ENCODE results near the gene TENM3. TPM values are rescaled to one million over a fixed set of nuclear protein-coding genes. Genes with fewer than 3 reads are reported as not detected.

The TENM3 gene
- total RNA-seq, 2 donors from 2014 or later: 39.5 to 51.9 TPM

DNA sequence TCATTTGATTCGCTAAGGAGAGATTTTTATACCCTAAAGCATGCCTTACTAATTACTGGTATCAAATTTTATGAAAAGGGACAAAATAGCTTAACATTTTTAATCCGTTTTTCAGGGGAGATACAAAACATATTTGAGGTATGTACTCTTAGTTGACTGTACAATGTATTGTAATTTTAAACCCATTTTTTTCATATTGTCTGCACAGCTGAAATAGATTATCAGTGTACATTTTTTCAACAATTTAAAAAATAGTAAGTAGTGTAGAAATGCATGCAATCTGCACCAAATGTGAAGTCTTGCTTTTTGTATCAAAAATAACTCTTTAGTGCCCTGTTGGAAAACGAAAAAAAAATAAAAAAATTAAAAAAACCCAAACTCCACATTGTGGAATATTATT lies 82.2 kb downstream of the TENM3 start:
- H3K36me3 Mint-ChIP-seq (ENCODE audit: low read depth): no peaks in the 10 kb centered on the region
- no peak overlapping the region for H3K27ac Mint-ChIP-seq
- TF ChIP-seq, protein P1, sequence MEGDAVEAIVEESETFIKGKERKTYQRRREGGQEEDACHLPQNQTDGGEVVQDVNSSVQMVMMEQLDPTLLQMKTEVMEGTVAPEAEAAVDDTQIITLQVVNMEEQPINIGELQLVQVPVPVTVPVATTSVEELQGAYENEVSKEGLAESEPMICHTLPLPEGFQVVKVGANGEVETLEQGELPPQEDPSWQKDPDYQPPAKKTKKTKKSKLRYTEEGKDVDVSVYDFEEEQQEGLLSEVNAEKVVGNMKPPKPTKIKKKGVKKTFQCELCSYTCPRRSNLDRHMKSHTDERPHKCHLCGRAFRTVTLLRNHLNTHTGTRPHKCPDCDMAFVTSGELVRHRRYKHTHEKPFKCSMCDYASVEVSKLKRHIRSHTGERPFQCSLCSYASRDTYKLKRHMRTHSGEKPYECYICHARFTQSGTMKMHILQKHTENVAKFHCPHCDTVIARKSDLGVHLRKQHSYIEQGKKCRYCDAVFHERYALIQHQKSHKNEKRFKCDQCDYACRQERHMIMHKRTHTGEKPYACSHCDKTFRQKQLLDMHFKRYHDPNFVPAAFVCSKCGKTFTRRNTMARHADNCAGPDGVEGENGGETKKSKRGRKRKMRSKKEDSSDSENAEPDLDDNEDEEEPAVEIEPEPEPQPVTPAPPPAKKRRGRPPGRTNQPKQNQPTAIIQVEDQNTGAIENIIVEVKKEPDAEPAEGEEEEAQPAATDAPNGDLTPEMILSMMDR (conservative IDR thresholded peaks at IDR 0.05): no peak
- H3K9ac ChIP-seq (ENCODE audit: extremely low read depth, low read length, poor library complexity, severe bottlenecking): no peak overlapping the region
- H3K4me1 ChIP-seq (ENCODE audit: control insufficient read depth, insufficient read depth, low read length): no peaks in the 10 kb centered on the region
- no peak for DNase-seq
- no peaks in the 10 kb centered on the region for H3K27me3 ChIP-seq (ENCODE audit: control insufficient read depth, insufficient read depth, low read length, poor library complexity, severe bottlenecking)
- no peak overlapping the region for H3K4me3 Mint-ChIP-seq
- H3K9me3 ChIP-seq (ENCODE audit: control insufficient read depth, low read length): no peaks in the 10 kb centered on the region
- H3K27me3 Mint-ChIP-seq (ENCODE audit: insufficient read depth): peaks cover 2% of the 10 kb centered on the region
- 91% methylated on average over 3 of the region's 3 CpGs; no CpG with 5 or more reads in 1 of the 2 experiments for WGBS, 2 experiments (ENCODE audit: insufficient coverage in 1 of 2, insufficient read length in 1 of 2)
- peaks cover 13% of the 10 kb centered on the region for H3K4me1 Mint-ChIP-seq
- no peaks in the 10 kb centered on the region for H3K9me3 Mint-ChIP-seq
- H3K27ac ChIP-seq (ENCODE audit: low read depth, low read length): no peak overlapping the region
- no peak overlapping the region for H3K4me3 ChIP-seq (ENCODE audit: low read length)
- H3K36me3 ChIP-seq (ENCODE audit: control insufficient read depth, insufficient read depth, low read length): no peaks in the 10 kb centered on the region

DNA sequence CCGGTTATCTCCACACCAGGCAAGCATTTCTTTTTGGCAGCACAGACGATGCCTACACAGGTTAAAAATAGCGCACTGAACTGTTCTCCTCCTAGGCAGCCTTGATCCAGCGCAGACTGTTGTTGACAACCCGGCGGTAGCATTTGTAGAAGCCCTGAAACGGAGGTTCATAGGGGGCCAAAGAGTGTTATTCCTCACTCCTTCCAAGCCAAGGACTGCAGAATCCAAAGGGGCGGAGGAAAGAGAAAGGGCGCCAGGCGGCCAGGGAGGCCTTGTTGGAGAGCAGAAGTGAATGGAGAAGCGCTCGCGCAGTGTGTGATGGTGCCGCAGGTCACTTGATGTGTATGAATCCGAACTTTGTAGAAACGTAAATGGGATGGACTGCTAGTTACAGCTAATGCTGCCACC lies 82.7 kb downstream of the TENM3 start:
- Mint-ChIP-seq H3K36me3 (ENCODE audit: low read depth) (no peaks in the 10 kb centered on the region), H3K27ac (no peak overlapping the region), H3K27me3 (ENCODE audit: insufficient read depth) (peaks cover 2% of the 10 kb centered on the region), H3K9me3 (no peaks in the 10 kb centered on the region), H3K4me3 (no peak overlapping the region), H3K4me1 (peaks cover 15% of the 10 kb centered on the region)
- H3K27ac ChIP-seq (ENCODE audit: low read depth, low read length): no peak overlapping the region
- H3K36me3 ChIP-seq (ENCODE audit: control insufficient read depth, insufficient read depth, low read length): no peaks in the 10 kb centered on the region
- no peaks in the 10 kb centered on the region for H3K27me3 ChIP-seq (ENCODE audit: control insufficient read depth, insufficient read depth, low read length, poor library complexity, severe bottlenecking)
- 86 to 90% methylated on average over 14 to 16 of the region's 16 CpGs for WGBS, 2 experiments (ENCODE audit: insufficient coverage in 1 of 2, insufficient read length in 1 of 2)
- TF ChIP-seq, protein P1 (conservative IDR thresholded peaks at IDR 0.05): no peak
- DNase-seq: no peak
- H3K9ac ChIP-seq (ENCODE audit: extremely low read depth, low read length, poor library complexity, severe bottlenecking): no peak overlapping the region
- H3K4me1 ChIP-seq (ENCODE audit: control insufficient read depth, insufficient read depth, low read length): no peaks in the 10 kb centered on the region
- no peak overlapping the region for H3K4me3 ChIP-seq (ENCODE audit: low read length)
- H3K9me3 ChIP-seq (ENCODE audit: control insufficient read depth, low read length): no peaks in the 10 kb centered on the region

DNA sequence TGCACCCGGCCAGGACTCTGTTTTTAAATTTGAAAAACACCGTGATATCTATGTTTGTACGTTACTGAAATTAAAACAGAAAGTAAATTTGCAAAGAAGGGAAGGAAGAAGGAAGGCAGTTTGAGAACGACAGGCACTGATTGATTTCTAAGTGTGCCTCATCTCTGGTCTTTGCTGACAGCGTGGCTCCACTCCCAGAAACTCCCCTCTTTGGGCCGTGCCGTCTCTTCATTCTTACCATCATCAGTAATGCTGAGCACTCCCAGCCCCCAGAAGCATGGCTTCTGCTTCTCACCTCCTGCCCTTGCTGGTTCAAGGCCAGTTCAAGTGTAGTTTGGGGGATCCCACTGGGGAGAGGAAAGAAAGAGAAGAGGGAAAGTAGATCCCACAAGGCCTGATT lies 85.3 kb downstream of the TENM3 start:
- Mint-ChIP-seq H3K27me3 (ENCODE audit: insufficient read depth) (peaks cover 2% of the 10 kb centered on the region), H3K9me3 (no peaks in the 10 kb centered on the region), H3K36me3 (ENCODE audit: low read depth) (no peaks in the 10 kb centered on the region), H3K27ac (no peak overlapping the region), H3K4me1 (peaks cover 9% of the 10 kb centered on the region), H3K4me3 (no peak overlapping the region)
- Histone ChIP-seq H3K9me3 (ENCODE audit: control insufficient read depth, low read length) (no peaks in the 10 kb centered on the region), H3K27me3 (ENCODE audit: control insufficient read depth, insufficient read depth, low read length, poor library complexity, severe bottlenecking) (no peaks in the 10 kb centered on the region), H3K27ac (ENCODE audit: low read depth, low read length) (no peak overlapping the region), H3K4me3 (ENCODE audit: low read length) (no peak overlapping the region), H3K36me3 (ENCODE audit: control insufficient read depth, insufficient read depth, low read length) (no peaks in the 10 kb centered on the region), H3K9ac (ENCODE audit: extremely low read depth, low read length, poor library complexity, severe bottlenecking) (no peak overlapping the region), H3K4me1 (ENCODE audit: control insufficient read depth, insufficient read depth, low read length) (no peaks in the 10 kb centered on the region)
- TF ChIP-seq, protein P1 (conservative IDR thresholded peaks at IDR 0.05): no peak
- 92 to 98% methylated on average over 4 to 7 of the region's 7 CpGs for WGBS, 2 experiments (ENCODE audit: insufficient coverage in 1 of 2, insufficient read length in 1 of 2)
- DNase-seq: no peak

Data from endodermal cell (in vitro differentiated cells).